GM13976 (cell line): ENCODE data around the gene NUP93.
"Not testable (repeated sequence)": the region's sequence is repeated elsewhere in the genome, so short reads cannot be mapped to it uniquely, and the experiment has no call there.

Experiments
- DNase-seq: peaks from one replicate; pipeline ENCODE4 v3.0.0; 2012; ENCODE audit warnings: low spot score
- in situ Hi-C: fragments of 300-500 bp; cut with MboI; formaldehyde crosslinking; loops from one replicate; pipeline ENCODE4 v1.12.0; 2022; ENCODE audit warnings: low sequenced_read_pairs, mixed read lengths, inconsistent platforms; ENCODE audit not compliant: unreplicated experiment
- TF ChIP-seq, protein P1 (sequence below): IDR thresholded peaks from 2 replicates; pipeline ENCODE4 v1.5.1; 2012; ENCODE audit warnings: borderline replicate concordance, mild to moderate bottlenecking; ENCODE audit not compliant: insufficient read depth; ENCODE audit errors: extremely low read depth, missing control alignments, control extremely low read depth

Gene NUP93

DNA sequence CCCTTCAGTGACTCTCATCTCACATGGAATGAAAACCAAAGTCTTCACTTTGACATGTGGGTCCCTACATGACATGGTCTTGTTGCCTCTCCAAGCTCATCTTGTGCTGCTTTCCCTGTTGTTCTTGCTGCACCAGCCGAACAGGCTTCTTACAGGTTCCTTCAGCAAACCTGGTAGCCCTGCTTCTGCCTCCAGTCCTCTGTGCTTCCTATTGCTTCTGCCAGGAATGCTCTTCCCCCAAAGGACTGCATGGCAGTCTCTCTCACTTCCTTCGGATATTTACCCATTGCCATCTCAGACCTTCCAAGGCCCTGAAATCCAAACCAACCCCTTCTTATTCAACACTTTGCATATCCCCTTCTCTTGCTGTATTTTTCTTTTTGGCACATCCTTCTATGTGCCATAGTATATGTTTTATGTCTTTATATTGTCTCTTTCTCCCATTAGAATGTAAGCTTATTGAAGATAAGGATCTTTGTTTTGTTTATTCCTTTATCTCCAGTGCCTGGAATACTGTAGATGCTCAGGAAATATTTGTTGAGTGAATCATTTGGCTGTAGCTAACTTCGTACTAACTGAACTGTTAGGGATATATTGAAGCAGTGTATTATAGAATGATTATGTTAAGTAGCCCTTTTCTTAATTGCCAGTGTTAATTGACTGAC, 77.2 kb downstream of the NUP93 start:
- in situ Hi-C loops: no loop called here
- TF ChIP-seq, protein P1, sequence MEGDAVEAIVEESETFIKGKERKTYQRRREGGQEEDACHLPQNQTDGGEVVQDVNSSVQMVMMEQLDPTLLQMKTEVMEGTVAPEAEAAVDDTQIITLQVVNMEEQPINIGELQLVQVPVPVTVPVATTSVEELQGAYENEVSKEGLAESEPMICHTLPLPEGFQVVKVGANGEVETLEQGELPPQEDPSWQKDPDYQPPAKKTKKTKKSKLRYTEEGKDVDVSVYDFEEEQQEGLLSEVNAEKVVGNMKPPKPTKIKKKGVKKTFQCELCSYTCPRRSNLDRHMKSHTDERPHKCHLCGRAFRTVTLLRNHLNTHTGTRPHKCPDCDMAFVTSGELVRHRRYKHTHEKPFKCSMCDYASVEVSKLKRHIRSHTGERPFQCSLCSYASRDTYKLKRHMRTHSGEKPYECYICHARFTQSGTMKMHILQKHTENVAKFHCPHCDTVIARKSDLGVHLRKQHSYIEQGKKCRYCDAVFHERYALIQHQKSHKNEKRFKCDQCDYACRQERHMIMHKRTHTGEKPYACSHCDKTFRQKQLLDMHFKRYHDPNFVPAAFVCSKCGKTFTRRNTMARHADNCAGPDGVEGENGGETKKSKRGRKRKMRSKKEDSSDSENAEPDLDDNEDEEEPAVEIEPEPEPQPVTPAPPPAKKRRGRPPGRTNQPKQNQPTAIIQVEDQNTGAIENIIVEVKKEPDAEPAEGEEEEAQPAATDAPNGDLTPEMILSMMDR: no peak
- no peak for DNase-seq

DNA sequence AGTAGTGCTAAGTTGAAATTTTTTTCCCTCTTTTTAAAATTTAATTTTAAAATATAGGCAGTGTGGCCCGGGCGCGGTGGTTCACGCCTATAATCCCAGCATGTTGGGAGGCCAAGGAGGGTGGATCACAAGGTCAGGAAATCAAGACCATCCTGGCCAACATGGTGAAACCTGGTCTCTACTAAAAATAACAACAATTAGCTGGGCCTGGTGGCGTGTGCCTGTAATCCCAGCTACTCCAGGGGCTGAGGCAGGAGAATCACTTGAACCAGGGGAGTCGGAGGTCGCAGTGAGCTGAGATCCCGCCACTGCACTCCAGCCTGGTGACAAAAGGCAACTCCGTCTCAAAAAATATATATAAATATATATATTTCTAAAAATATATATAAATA, 77.7 kb downstream of the NUP93 start:
- in situ Hi-C loops, DNase-seq: not testable (repeated sequence)

DNA sequence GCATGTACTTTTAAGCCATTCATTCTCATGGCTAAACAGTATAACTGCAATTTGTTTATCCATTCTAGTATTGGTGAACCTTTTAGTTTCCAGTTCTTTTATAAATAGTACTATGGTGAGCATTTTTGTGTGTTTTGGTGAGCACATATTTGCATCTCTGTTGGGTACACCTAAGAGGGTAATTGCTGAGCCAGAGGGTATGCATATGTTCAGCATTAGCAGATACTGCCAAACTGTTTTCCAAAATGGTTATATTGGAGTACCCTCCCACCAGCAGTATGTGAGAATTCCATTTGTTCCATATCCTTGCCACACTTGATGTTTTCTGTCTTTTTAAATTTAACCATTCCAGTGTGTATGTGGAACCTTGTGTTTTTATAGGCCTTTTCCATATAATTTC, 81.0 kb downstream of the NUP93 start:
- in situ Hi-C loops: no loop called here
- no peak for DNase-seq
- TF ChIP-seq, protein P1: no peak

DNA sequence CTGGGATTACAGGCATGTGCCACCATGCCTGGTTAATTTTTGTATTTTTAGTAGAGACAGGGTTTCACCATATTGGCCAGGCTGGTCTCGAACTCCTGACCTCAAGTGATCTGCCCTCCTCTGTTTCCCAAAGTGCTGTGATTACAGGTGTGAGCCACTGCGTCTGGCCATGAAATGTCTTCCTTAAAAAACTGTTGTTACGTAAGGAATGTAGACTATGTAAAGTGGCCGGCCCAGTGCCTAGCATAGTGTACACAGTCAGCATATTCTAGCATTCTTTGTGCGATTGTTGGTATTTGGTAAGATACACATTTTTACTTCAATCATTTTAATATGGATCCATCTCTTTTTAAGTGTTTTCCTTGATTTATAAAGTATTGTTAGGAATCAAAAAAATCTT, 81.7 kb downstream of the NUP93 start:
- DNase-seq, in situ Hi-C loops: not testable (repeated sequence)

DNA sequence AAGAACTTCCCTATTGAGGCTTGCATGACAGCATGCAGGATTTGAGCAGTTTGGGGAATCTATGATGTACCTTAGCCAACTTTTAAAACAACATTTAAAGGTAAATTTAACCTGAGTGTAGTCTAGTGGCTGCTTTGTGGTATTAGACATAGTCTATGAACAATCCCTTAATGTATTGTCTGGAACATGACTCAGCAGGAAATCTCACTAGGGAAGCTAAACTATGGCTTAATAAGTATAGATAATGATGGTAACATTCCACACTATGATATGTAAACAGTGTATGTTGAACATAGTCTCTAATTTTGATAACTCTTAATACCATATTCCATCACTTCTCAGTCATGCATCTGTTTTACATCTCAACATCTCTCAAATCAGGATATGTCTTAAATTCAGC, 83.0 kb downstream of the NUP93 start:
- TF ChIP-seq, protein P1: no peak
- in situ Hi-C loops: no loop called here
- DNase-seq: no peak

DNA sequence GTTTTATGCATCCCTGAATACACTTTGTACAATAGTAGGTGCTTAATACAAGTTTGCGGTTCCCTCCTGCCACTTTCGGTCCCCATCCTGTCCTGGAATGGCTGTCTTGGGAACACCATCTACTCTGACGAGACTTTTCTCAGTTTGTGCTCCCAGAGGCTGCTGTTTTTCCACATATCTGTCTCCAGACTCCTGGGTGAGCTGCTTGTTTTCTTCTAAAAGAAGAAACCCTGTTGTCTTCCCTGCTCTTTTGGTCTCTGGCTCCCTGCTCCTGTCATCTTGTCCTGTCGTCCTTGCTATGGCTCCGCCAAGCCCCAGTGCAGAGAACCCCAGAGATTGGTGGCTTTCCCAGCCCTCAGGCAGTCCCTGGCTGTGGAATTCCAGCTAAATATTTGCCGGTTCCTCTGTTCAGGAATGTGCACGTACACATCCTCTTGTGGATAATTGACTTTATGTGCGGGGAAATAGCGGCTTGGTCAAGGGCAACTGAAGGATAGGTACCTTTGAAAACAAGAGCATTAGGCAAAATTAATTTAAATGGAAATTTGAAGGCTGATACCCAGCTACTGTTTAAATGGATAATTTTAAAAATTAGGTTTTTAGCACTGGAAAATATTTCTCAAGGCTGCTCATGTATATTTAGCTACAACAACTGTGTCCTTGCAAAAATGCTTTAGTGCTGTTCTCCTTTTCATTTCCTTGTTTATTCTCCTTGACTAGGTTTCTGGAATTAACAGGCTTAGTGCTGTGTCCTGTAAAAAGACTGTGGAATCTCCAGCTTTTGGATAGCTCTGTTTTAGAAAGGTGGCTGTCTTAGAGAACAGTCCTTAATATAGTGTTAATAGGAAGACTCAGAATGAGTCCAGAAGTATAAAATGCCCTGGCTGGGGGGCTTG, 84.9 kb downstream of the NUP93 start:
- in situ Hi-C loops: no loop called here
- DNase-seq: no peak

DNA sequence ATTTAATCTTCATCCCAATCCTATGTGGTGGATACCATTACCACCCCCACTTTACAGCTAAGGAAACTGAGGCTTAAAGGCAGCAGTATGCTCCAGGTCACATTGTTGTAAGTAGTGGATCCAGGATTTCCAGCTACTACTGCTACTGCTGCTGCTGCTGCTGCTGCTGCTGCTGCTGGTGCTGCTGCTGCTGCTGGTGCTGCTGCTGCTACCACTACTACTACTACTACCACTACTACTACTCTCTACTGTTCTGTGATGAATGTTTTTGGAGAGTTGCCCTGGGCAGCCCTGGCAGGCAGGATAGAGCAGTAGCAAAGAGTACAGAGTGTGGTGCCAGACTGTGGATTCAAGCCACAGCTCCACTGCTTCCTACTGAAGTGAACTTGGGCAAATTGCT, 85.8 kb downstream of the NUP93 start:
- TF ChIP-seq, protein P1: no peak
- no peak for DNase-seq
- in situ Hi-C loops: no loop called here

More for the DNA sequence above, 84.9 kb downstream of the NUP93 start:
- TF ChIP-seq, protein P1: no peak

DNA sequence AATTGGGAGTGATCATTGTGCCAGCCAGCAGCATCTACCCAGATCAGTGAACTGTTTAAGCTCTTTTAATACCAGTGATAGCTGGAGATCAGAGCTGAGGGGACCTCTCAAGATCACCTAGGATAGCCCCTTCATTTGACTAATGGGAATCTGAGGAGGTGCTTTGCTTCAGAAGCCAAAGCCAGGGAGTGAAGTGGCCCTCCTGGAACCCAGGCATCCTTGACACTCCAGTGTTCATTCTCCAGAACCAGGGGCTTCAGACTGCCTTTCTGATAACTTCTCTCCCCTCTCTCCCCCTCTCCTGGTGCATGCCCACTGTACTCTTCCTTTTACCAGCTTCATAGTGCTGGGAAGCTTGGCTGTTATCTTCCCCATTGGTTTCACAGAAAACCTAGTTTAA, 87.1 kb downstream of the NUP93 start:
- in situ Hi-C loops: no loop called here
- TF ChIP-seq, protein P1: no peak
- DNase-seq: no peak
